Hepatocyte (in vitro differentiated cells): Measurements from ENCODE around the gene NCR3LG1. TPM values are rescaled to one million over a fixed set of nuclear protein-coding genes. Genes with fewer than 3 reads are reported as not detected.
"Not testable (repeated sequence)": the region's sequence is repeated elsewhere in the genome, so short reads cannot be mapped to it uniquely, and the experiment has no call there.

Source experiments
- DNase-seq: peaks from one replicate; pipeline ENCODE4 v3.0.0-alpha.2; 2016; ENCODE audit warnings: low spot score
- H2AFZ ChIP-seq: fragments of 200-600 bp; sonication (generic); 2 replicates; pipeline ENCODE4 v1.6.0; 2016; ENCODE audit warnings: antibody characterized with exemption, mild to moderate bottlenecking
- H3K27ac ChIP-seq: fragments of 200-600 bp; sonication (generic); 2 replicates; pipeline ENCODE4 v1.5.1; 2016; ENCODE audit warnings: mild to moderate bottlenecking
- H3K27me3 ChIP-seq: fragments of 200-600 bp; sonication (generic); 2 replicates; pipeline ENCODE4 v1.6.1; 2016
- H3K36me3 ChIP-seq: fragments of 200-600 bp; sonication (generic); replicated peaks from 2 replicates; pipeline ENCODE4 v1.5.1; 2016; ENCODE audit warnings: low read depth; ENCODE audit not compliant: insufficient read depth
- H3K4me1 ChIP-seq: fragments of 200-600 bp; sonication (generic); 2 replicates; pipeline ENCODE4 v1.5.1; 2016; ENCODE audit warnings: mild to moderate bottlenecking, moderate library complexity; ENCODE audit not compliant: insufficient read depth
- H3K4me2 ChIP-seq: fragments of 200-600 bp; sonication (generic); 2 replicates; pipeline ENCODE4 v1.6.0; 2016
- H3K4me3 ChIP-seq: fragments of 200-600 bp; sonication (generic); 2 replicates; pipeline ENCODE4 v1.5.1; 2016; ENCODE audit warnings: mild to moderate bottlenecking
- H3K79me2 ChIP-seq: fragments of 200-600 bp; sonication (generic); 2 replicates; pipeline ENCODE4 v1.6.0; 2017; ENCODE audit warnings: mild to moderate bottlenecking
- H3K9me2 ChIP-seq: fragments of 200-600 bp; sonication (generic); replicated peaks from 2 replicates; pipeline ENCODE4 v1.6.0; 2017; ENCODE audit warnings: mild to moderate bottlenecking; ENCODE audit not compliant: insufficient read depth
- H3K9me3 ChIP-seq: fragments of 200-600 bp; sonication (generic); 2 replicates; pipeline ENCODE4 v1.5.1; 2016; ENCODE audit warnings: low read depth, mild to moderate bottlenecking
- H4K20me1 ChIP-seq: fragments of 200-600 bp; sonication (generic); 2 replicates; pipeline ENCODE4 v1.6.0; 2016; ENCODE audit warnings: mild to moderate bottlenecking; ENCODE audit not compliant: insufficient read depth, poor library complexity, severe bottlenecking
- CTCF ChIP-seq: fragments of 200-600 bp; sonication (generic); IDR thresholded peaks from 2 replicates; pipeline ENCODE4 v1.5.1; 2016; ENCODE audit warnings: antibody characterized with exemption, mild to moderate bottlenecking; ENCODE audit not compliant: poor library complexity
- EZH2 ChIP-seq: fragments of 200-600 bp; sonication (generic); IDR thresholded peaks from 2 replicates; pipeline ENCODE4 v1.6.1; 2016; ENCODE audit warnings: antibody characterized with exemption, mild to moderate bottlenecking, borderline replicate concordance
- EZH2phosphoT487 ChIP-seq: fragments of 200-600 bp; sonication (generic); IDR thresholded peaks from one replicate; pipeline ENCODE4 v1.6.1; 2018; ENCODE audit warnings: antibody characterized with exemption, mild to moderate bottlenecking, low read depth, moderate library complexity; ENCODE audit not compliant: unreplicated experiment, severe bottlenecking
- WGBS: methylation state at CpG from one replicate; pipeline ENCODE4 v1.1.6; 2016; ENCODE audit warnings: low lambda C conversion rate; ENCODE audit errors: missing lambda C conversion rate; 5-methylcytosine and 5-hydroxymethylcytosine counted together
- polyA plus RNA-seq: library from polyadenylated mRNA; unstranded; fragments of >200 nt; fragmentation: Nextera tagmentation; extraction: Ambion mirVana; gene quantifications from 2 replicates; pipeline ENCODE4 v1.2.1, GENCODE V29; 2016
- total RNA-seq: library from RNA; depleted of rRNA; stranded (reverse); fragments of >200 nt; gene quantifications from 2 replicates; pipeline ENCODE4 v1.2.3, GENCODE V29; 2014

NCR3LG1 gene
- total and polyA plus RNA-seq, 2 experiments from 2014 or later: 3.7 to 13.8 TPM

GRCh38 chr11:17421781-17422180 lies 70.2 kb downstream of the NCR3LG1 start:
- TF ChIP-seq CTCF (no peak), EZH2phosphoT487 (no peak), EZH2 (no peak)
- no peaks in the 10 kb centered on the region for H3K9me2 ChIP-seq
- 54% methylated on average over 4 of the region's 4 CpGs for WGBS
- no peak for DNase-seq
- H3K9me3 ChIP-seq: no peaks in the 10 kb centered on the region
- no peaks in the 10 kb centered on the region for H3K79me2 ChIP-seq
- H3K27me3 ChIP-seq: peaks cover 23% of the 10 kb centered on the region
- H4K20me1 ChIP-seq: no peaks in the 10 kb centered on the region
- no peak overlapping the region for H3K4me3 ChIP-seq
- H3K27ac ChIP-seq: no peak overlapping the region
- no peaks in the 10 kb centered on the region for H3K36me3 ChIP-seq
- H3K4me1 ChIP-seq: no peaks in the 10 kb centered on the region
- no peak overlapping the region for H2AFZ ChIP-seq
- no peak overlapping the region for H3K4me2 ChIP-seq

GRCh38 chr11:17423533-17424310 lies 72.1 kb downstream of the NCR3LG1 start:
- H2AFZ ChIP-seq: no peak overlapping the region
- H3K79me2 ChIP-seq: no peaks in the 10 kb centered on the region
- H3K27ac ChIP-seq: peak overlapping the region; percentile 72
- no peaks in the 10 kb centered on the region for H4K20me1 ChIP-seq
- H3K36me3 ChIP-seq: no peaks in the 10 kb centered on the region
- H3K9me2 ChIP-seq: no peaks in the 10 kb centered on the region
- H3K4me3 ChIP-seq: no peak overlapping the region
- H3K4me2 ChIP-seq: no peak overlapping the region
- WGBS: 71% methylated on average over 9 of the region's 11 CpGs
- H3K4me1 ChIP-seq: no peaks in the 10 kb centered on the region
- H3K9me3 ChIP-seq: no peaks in the 10 kb centered on the region
- TF ChIP-seq CTCF (no peak), EZH2phosphoT487 (no peak), EZH2 (no peak)
- DNase-seq: peak; percentile 80
- H3K27me3 ChIP-seq: peaks cover 17% of the 10 kb centered on the region

- H3K4me2 ChIP-seq, H3K27ac ChIP-seq, H3K4me3 ChIP-seq, DNase-seq, H3K9me2 ChIP-seq, H4K20me1 ChIP-seq, H2AFZ ChIP-seq, H3K9me3 ChIP-seq, H3K27me3 ChIP-seq, H3K36me3 ChIP-seq, H3K79me2 ChIP-seq, H3K4me1 ChIP-seq: not testable (repeated sequence)
- WGBS: 80% methylated on average over 5 of the region's 5 CpGs
These were observed 74.6 kb downstream of the NCR3LG1 start for GRCh38 chr11:17426233-17426632.

Other genes starting within 250 kb of the NCR3LG1 start
- gene PIK3C2A, start 143.8 kb upstream of the NCR3LG1 start, total RNA-seq: 96.1 and 98.6 TPM in 2 replicates
- gene PIK3C2A, start 143.8 kb upstream of the NCR3LG1 start, polyA plus RNA-seq: 19.4 and 20.1 TPM in 2 replicates
- 73.2 and 93.4 TPM in 2 replicates for gene NUCB2, start 75.1 kb upstream of the NCR3LG1 start, total RNA-seq
- 196 and 202 TPM in 2 replicates for gene NUCB2, start 75.1 kb upstream of the NCR3LG1 start, polyA plus RNA-seq
- 2.5 and 10.5 TPM in 2 replicates for gene KCNJ11, start 36.9 kb downstream of the NCR3LG1 start, total RNA-seq
- 0.31 and 1.6 TPM in 2 replicates for gene KCNJ11, start 36.9 kb downstream of the NCR3LG1 start, polyA plus RNA-seq
- 0.88 and 2.2 TPM in 2 replicates for gene ABCC8, start 125.0 kb downstream of the NCR3LG1 start, total RNA-seq
- 0.89 TPM in 1 of 2 replicates, not detected in the other for gene ABCC8, start 125.0 kb downstream of the NCR3LG1 start, polyA plus RNA-seq
- gene USH1C, start 192.6 kb downstream of the NCR3LG1 start, total RNA-seq: 58.8 and 60.6 TPM in 2 replicates
- 54.0 and 54.3 TPM in 2 replicates for gene USH1C, start 192.6 kb downstream of the NCR3LG1 start, polyA plus RNA-seq
- 0.16 and 0.27 TPM in 2 replicates for gene OTOG, start 195.5 kb downstream of the NCR3LG1 start, total RNA-seq
- 0.06 and 2.0 TPM in 2 replicates for gene OTOG, start 195.5 kb downstream of the NCR3LG1 start, polyA plus RNA-seq